ENCODE data around the gene MCUB.

MCUB gene

GRCh38 chr4:109609431-109609830 is 49.4 kb downstream of the MCUB start:
- TF ChIP-seq, protein P1, sequence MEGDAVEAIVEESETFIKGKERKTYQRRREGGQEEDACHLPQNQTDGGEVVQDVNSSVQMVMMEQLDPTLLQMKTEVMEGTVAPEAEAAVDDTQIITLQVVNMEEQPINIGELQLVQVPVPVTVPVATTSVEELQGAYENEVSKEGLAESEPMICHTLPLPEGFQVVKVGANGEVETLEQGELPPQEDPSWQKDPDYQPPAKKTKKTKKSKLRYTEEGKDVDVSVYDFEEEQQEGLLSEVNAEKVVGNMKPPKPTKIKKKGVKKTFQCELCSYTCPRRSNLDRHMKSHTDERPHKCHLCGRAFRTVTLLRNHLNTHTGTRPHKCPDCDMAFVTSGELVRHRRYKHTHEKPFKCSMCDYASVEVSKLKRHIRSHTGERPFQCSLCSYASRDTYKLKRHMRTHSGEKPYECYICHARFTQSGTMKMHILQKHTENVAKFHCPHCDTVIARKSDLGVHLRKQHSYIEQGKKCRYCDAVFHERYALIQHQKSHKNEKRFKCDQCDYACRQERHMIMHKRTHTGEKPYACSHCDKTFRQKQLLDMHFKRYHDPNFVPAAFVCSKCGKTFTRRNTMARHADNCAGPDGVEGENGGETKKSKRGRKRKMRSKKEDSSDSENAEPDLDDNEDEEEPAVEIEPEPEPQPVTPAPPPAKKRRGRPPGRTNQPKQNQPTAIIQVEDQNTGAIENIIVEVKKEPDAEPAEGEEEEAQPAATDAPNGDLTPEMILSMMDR (IDR thresholded peaks at IDR 0.05): no peak
- Histone ChIP-seq H2AFZ (no peak overlapping the region), H3K4me1 (no peaks in the 10 kb centered on the region), H3K9me3 (ENCODE audit: control insufficient read depth, low read length) (no peaks in the 10 kb centered on the region), H3K27me3 (ENCODE audit: control insufficient read depth, insufficient read depth, low read length) (no peaks in the 10 kb centered on the region), H3K9ac (no peak overlapping the region), H3K27ac (no peak overlapping the region), H3K79me2 (no peaks in the 10 kb centered on the region), H3K4me2 (ENCODE audit: low read length) (no peak overlapping the region), H3K4me3 (ENCODE audit: low read depth, low read length) (no peak overlapping the region), H3K36me3 (ENCODE audit: control insufficient read depth, insufficient read depth, low read length) (no peaks in the 10 kb centered on the region)

- no peaks in the 10 kb centered on the region for H3K4me1 ChIP-seq
- no peak overlapping the region for H3K27ac ChIP-seq
- TF ChIP-seq, protein P1 (IDR thresholded peaks at IDR 0.05): no peak
- no peak overlapping the region for H2AFZ ChIP-seq
- no peak overlapping the region for H3K9ac ChIP-seq
- H3K27me3 ChIP-seq (ENCODE audit: control insufficient read depth, insufficient read depth, low read length): no peaks in the 10 kb centered on the region
- H3K36me3 ChIP-seq (ENCODE audit: control insufficient read depth, insufficient read depth, low read length): no peaks in the 10 kb centered on the region
- H3K9me3 ChIP-seq (ENCODE audit: control insufficient read depth, low read length): no peaks in the 10 kb centered on the region
- H3K79me2 ChIP-seq: no peaks in the 10 kb centered on the region
- H3K4me3 ChIP-seq (ENCODE audit: low read depth, low read length): no peak overlapping the region
- no peak overlapping the region for H3K4me2 ChIP-seq (ENCODE audit: low read length)
These were observed 50.4 kb downstream of the MCUB start for GRCh38 chr4:109610489-109610888.

- H3K4me1 ChIP-seq: no peaks in the 10 kb centered on the region
- H3K4me3 ChIP-seq (ENCODE audit: low read depth, low read length): no peak overlapping the region
- H2AFZ ChIP-seq: no peak overlapping the region
- H3K79me2 ChIP-seq: no peaks in the 10 kb centered on the region
- H3K9ac ChIP-seq: no peak overlapping the region
- TF ChIP-seq, protein P1 (IDR thresholded peaks at IDR 0.05): no peak
- no peaks in the 10 kb centered on the region for H3K36me3 ChIP-seq (ENCODE audit: control insufficient read depth, insufficient read depth, low read length)
- H3K4me2 ChIP-seq (ENCODE audit: low read length): no peak overlapping the region
- no peaks in the 10 kb centered on the region for H3K27me3 ChIP-seq (ENCODE audit: control insufficient read depth, insufficient read depth, low read length)
- no peaks in the 10 kb centered on the region for H3K9me3 ChIP-seq (ENCODE audit: control insufficient read depth, low read length)
- H3K27ac ChIP-seq: no peak overlapping the region
These were observed 51.1 kb downstream of the MCUB start for GRCh38 chr4:109611045-109611646.

DNA sequence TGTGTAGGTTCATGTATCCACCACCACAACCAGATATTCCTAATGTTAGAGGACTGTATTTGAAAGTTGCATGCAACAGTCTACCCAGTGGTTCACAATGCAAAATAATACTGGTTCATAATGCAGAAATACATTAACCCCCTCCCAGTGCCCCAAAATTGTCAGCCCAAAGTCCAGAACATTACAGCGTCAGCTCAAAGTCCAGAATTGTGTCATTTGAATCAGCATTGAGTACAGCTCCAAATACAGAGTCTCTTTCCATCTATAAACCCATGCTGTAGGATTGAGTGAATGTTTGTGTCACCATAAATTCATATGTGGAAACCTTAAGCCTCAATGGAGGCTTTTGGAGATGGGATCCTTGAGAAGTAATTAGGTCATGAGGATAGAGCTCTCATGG is 54.0 kb downstream of the MCUB start:
- H3K4me2 ChIP-seq (ENCODE audit: low read length): no peak overlapping the region
- H3K27ac ChIP-seq: no peak overlapping the region
- H2AFZ ChIP-seq: no peak overlapping the region
- no peak overlapping the region for H3K4me3 ChIP-seq (ENCODE audit: low read depth, low read length)
- no peaks in the 10 kb centered on the region for H3K79me2 ChIP-seq
- no peaks in the 10 kb centered on the region for H3K27me3 ChIP-seq (ENCODE audit: control insufficient read depth, insufficient read depth, low read length)
- H3K9ac ChIP-seq: no peak overlapping the region
- H3K4me1 ChIP-seq: no peaks in the 10 kb centered on the region
- no peaks in the 10 kb centered on the region for H3K36me3 ChIP-seq (ENCODE audit: control insufficient read depth, insufficient read depth, low read length)
- TF ChIP-seq, protein P1 (IDR thresholded peaks at IDR 0.05): no peak
- no peaks in the 10 kb centered on the region for H3K9me3 ChIP-seq (ENCODE audit: control insufficient read depth, low read length)

DNA sequence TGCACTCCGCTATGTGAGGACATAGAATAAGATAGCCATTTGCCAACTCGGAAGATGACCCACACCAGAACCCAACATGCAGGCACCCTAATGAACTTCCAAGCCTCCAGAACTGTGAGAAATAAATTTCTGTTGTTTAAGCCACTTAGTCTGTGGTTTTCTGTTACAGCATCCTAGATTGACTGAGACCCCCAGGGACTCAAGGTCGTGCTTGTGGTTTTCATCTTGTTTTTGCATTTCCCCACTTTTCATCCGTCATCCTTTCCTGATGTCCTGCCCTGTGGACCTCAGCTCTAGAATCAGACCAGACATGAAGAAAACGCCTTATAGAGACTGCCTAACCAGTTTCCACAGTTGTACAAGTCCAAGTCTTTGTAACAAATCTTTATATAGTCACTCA is 54.4 kb downstream of the MCUB start:
- no peak overlapping the region for H3K4me2 ChIP-seq (ENCODE audit: low read length)
- H3K4me3 ChIP-seq (ENCODE audit: low read depth, low read length): no peak overlapping the region
- no peak overlapping the region for H3K27ac ChIP-seq
- no peaks in the 10 kb centered on the region for H3K27me3 ChIP-seq (ENCODE audit: control insufficient read depth, insufficient read depth, low read length)
- no peaks in the 10 kb centered on the region for H3K79me2 ChIP-seq
- no peaks in the 10 kb centered on the region for H3K36me3 ChIP-seq (ENCODE audit: control insufficient read depth, insufficient read depth, low read length)
- H3K9ac ChIP-seq: no peak overlapping the region
- no peak overlapping the region for H2AFZ ChIP-seq
- TF ChIP-seq, protein P1 (IDR thresholded peaks at IDR 0.05): no peak
- no peaks in the 10 kb centered on the region for H3K4me1 ChIP-seq
- H3K9me3 ChIP-seq (ENCODE audit: control insufficient read depth, low read length): no peaks in the 10 kb centered on the region

All from parathyroid adenoma (tissue), 2 donors.